ENCODE measurements around the gene SCCPDH. TPM values are rescaled to one million over a fixed set of nuclear protein-coding genes. Genes with fewer than 3 reads are reported as not detected.

The SCCPDH gene
- total and polyA plus RNA-seq, 2 of the 13 experiments (the other 11 are each of a cell fraction or from before 2014, with no cell fraction given): 36.7 to 62.3 TPM

DNA sequence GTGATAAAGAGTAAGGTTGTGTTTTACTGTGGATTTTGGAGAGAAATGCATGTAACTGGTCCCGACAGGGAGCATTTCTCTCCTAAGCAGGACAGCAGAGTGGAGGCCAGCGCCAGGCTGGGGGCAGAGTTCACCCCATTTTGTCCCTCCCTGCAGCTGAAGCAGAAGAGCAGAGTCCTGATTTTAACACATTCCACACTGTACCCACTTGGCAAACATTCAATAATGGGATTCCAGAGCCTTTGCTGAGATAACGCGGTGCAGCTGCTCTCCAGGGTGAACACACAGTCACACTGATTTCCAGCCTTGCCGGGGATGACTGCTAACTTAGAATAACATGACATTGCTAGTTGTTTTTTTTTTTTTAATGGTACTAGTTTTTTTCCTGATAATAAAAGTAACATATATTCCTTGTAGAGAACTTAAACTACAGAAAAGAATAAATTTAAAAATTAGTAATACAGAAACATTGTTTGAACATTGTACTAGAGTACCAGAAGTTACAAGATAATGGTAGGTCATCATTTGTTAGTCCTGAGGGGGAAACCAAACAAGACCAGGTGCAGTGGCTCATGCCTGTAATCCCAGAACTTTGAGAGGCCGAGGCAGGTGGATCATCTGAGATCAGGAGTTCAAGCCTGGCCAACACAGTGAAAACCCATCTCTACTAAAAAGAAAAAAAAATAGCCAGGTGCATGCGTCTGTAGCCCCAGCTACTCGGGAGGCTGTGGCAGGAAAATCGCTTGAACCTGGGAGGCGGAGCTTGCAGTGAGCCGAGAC is 77.2 kb downstream of the SCCPDH start (continued):
- TF ChIP-seq, protein P1, sequence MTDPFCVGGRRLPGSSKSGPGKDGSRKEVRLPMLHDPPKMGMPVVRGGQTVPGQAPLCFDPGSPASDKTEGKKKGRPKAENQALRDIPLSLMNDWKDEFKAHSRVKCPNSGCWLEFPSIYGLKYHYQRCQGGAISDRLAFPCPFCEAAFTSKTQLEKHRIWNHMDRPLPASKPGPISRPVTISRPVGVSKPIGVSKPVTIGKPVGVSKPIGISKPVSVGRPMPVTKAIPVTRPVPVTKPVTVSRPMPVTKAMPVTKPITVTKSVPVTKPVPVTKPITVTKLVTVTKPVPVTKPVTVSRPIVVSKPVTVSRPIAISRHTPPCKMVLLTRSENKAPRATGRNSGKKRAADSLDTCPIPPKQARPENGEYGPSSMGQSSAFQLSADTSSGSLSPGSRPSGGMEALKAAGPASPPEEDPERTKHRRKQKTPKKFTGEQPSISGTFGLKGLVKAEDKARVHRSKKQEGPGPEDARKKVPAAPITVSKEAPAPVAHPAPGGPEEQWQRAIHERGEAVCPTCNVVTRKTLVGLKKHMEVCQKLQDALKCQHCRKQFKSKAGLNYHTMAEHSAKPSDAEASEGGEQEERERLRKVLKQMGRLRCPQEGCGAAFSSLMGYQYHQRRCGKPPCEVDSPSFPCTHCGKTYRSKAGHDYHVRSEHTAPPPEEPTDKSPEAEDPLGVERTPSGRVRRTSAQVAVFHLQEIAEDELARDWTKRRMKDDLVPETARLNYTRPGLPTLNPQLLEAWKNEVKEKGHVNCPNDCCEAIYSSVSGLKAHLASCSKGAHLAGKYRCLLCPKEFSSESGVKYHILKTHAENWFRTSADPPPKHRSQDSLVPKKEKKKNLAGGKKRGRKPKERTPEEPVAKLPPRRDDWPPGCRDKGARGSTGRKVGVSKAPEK (CRISPR knock-in tag; IDR thresholded peaks at IDR 0.05; ENCODE audit: borderline replicate concordance): peak; percentile 33; the same call in 1 of the 2 replicates
- TF ChIP-seq EHMT2 (IDR thresholded peaks at IDR 0.05; ENCODE audit: borderline replicate concordance, low read depth, low read length) (no peak), ETV5 (CRISPR knock-in tag; IDR thresholded peaks at IDR 0.05; ENCODE audit: borderline replicate concordance) (peak; percentile 10; the same call in 1 of the 2 replicates), LCORL (IDR thresholded peaks at IDR 0.05) (0 out of 2 replicates have a peak, but pooled peaks have one; percentile 39), LCORL (CRISPR knock-in tag; IDR thresholded peaks at IDR 0.05) (peak; percentile 97), SALL1 (CRISPR knock-in tag; IDR thresholded peaks at IDR 0.05) (peak; percentile 63), ZNF136 (CRISPR knock-in tag; IDR thresholded peaks at IDR 0.05; ENCODE audit: low read depth) (no peak), PCBP1 (IDR thresholded peaks at IDR 0.05; ENCODE audit: borderline replicate concordance, low read depth, low read length) (no peak), MTA1 (CRISPR knock-in tag; IDR thresholded peaks at IDR 0.05; ENCODE audit: borderline replicate concordance) (0 out of 2 replicates have a peak, but pooled peaks have one; percentile 22), HMG20B (CRISPR knock-in tag; conservative IDR thresholded peaks at IDR 0.05) (peak; percentile 97), CREM (IDR thresholded peaks at IDR 0.05) (peak; percentile 12; the same call in 1 of the 2 replicates), CREM (CRISPR knock-in tag; IDR thresholded peaks at IDR 0.05) (no peak), HDAC2 (CRISPR knock-in tag; IDR thresholded peaks at IDR 0.05) (peak; percentile 70; the same call in 1 of the 2 replicates), RCOR2 (CRISPR knock-in tag; IDR thresholded peaks at IDR 0.05) (peak; percentile 43; the same call in 1 of the 2 replicates)
- TF ChIP-seq, protein P2, sequence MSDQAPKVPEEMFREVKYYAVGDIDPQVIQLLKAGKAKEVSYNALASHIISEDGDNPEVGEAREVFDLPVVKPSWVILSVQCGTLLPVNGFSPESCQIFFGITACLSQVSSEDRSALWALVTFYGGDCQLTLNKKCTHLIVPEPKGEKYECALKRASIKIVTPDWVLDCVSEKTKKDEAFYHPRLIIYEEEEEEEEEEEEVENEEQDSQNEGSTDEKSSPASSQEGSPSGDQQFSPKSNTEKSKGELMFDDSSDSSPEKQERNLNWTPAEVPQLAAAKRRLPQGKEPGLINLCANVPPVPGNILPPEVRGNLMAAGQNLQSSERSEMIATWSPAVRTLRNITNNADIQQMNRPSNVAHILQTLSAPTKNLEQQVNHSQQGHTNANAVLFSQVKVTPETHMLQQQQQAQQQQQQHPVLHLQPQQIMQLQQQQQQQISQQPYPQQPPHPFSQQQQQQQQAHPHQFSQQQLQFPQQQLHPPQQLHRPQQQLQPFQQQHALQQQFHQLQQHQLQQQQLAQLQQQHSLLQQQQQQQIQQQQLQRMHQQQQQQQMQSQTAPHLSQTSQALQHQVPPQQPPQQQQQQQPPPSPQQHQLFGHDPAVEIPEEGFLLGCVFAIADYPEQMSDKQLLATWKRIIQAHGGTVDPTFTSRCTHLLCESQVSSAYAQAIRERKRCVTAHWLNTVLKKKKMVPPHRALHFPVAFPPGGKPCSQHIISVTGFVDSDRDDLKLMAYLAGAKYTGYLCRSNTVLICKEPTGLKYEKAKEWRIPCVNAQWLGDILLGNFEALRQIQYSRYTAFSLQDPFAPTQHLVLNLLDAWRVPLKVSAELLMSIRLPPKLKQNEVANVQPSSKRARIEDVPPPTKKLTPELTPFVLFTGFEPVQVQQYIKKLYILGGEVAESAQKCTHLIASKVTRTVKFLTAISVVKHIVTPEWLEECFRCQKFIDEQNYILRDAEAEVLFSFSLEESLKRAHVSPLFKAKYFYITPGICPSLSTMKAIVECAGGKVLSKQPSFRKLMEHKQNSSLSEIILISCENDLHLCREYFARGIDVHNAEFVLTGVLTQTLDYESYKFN (CRISPR knock-in tag; conservative IDR thresholded peaks at IDR 0.05): peak; percentile 80
- TF ChIP-seq, protein P3, sequence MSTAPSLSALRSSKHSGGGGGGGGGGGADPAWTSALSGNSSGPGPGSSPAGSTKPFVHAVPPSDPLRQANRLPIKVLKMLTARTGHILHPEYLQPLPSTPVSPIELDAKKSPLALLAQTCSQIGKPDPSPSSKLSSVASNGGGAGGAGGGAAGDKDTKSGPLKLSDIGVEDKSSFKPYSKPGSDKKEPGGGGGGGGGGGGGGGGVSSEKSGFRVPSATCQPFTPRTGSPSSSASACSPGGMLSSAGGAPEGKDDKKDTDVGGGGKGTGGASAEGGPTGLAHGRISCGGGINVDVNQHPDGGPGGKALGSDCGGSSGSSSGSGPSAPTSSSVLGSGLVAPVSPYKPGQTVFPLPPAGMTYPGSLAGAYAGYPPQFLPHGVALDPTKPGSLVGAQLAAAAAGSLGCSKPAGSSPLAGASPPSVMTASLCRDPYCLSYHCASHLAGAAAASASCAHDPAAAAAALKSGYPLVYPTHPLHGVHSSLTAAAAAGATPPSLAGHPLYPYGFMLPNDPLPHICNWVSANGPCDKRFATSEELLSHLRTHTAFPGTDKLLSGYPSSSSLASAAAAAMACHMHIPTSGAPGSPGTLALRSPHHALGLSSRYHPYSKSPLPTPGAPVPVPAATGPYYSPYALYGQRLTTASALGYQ (CRISPR knock-in tag; IDR thresholded peaks at IDR 0.05): peak; percentile 51; the same call in 1 of the 2 replicates
- TF ChIP-seq, protein P4, sequence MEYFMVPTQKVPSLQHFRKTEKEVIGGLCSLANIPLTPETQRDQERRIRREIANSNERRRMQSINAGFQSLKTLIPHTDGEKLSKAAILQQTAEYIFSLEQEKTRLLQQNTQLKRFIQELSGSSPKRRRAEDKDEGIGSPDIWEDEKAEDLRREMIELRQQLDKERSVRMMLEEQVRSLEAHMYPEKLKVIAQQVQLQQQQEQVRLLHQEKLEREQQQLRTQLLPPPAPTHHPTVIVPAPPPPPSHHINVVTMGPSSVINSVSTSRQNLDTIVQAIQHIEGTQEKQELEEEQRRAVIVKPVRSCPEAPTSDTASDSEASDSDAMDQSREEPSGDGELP (IDR thresholded peaks at IDR 0.05; ENCODE audit: borderline replicate concordance, low read depth): peak; percentile 70
- TF ChIP-seq, protein P5, sequence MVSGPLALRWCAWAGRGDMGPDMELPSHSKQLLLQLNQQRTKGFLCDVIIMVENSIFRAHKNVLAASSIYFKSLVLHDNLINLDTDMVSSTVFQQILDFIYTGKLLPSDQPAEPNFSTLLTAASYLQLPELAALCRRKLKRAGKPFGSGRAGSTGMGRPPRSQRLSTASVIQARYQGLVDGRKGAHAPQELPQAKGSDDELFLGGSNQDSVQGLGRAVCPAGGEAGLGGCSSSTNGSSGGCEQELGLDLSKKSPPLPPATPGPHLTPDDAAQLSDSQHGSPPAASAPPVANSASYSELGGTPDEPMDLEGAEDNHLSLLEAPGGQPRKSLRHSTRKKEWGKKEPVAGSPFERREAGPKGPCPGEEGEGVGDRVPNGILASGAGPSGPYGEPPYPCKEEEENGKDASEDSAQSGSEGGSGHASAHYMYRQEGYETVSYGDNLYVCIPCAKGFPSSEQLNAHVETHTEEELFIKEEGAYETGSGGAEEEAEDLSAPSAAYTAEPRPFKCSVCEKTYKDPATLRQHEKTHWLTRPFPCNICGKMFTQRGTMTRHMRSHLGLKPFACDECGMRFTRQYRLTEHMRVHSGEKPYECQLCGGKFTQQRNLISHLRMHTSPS (CRISPR knock-in tag; IDR thresholded peaks at IDR 0.05; ENCODE audit: low read depth): peak; percentile 31; the same call in 1 of the 2 replicates

Data from HepG2 (cell line).